Body of pancreas (tissue), 4 donors: ENCODE data around the gene PDYN.

Source experiments
- CTCF ChIP-seq, 7 experiments: fragments of 450-650 bp in 4 of 7; fragments of 200-600 bp in 3 of 7; sonication (generic) in 3 of 7; IDR thresholded peaks; one replicate each; pipeline ENCODE4 v1.5.1; 2016 to 2019; ENCODE audit warnings: antibody characterized with exemption in 7 of 7
- POLR2A ChIP-seq, 3 donors: fragments of 450-650 bp; IDR thresholded peaks; one replicate each; pipeline ENCODE4 v1.6.1; 2016; ENCODE audit warnings: antibody characterized with exemption in 3 of 3, mild to moderate bottlenecking in 2 of 3

- no peak for TF ChIP-seq CTCF (IDR thresholded peaks at IDR 0.05)
- TF ChIP-seq POLR2A (IDR thresholded peaks at IDR 0.05): no peak
Measured at GRCh38 chr20:1930165-1930564, 63.7 kb downstream of the PDYN start.
